H1 (cell line): ENCODE measurements around the gene TBC1D10A.
A peak's percentile ranks its signal among the peaks of the same experiment; 100 is the strongest.

ENCODE experiments used
- ASH2L ChIP-seq: fragments of 200-600, 300-600 bp; sonication (generic); IDR thresholded peaks from one replicate; pipeline ENCODE4 v1.7.1; 2017; ENCODE audit warnings: low read length
- CHD2 ChIP-seq: IDR thresholded peaks from 2 replicates; pipeline ENCODE4 v1.6.1; 2012; ENCODE audit warnings: low read length, improper control_type of control experiment
- EGR1 ChIP-seq: IDR thresholded peaks from 2 replicates; pipeline ENCODE4 v1.6.1; 2011; ENCODE audit warnings: low read depth, low read length, borderline replicate concordance
- HDAC2 ChIP-seq, 2 experiments: fragments of 300-600 bp in 1 of 2; sonication (generic) in 1 of 2; IDR thresholded peaks; 2 replicates each; pipeline ENCODE4 v1.6.1; 2011 to 2012; ENCODE audit warnings: low read depth in 2 of 2, low read length in 2 of 2, mild to moderate bottlenecking in 2 of 2, moderate library complexity in 2 of 2, borderline replicate concordance in 1 of 2, inconsistent platforms in 1 of 2
- POLR2A ChIP-seq, 2 experiments: IDR thresholded peaks; 1 replicate in 1 of 2; 2 replicates in 1 of 2; pipeline ENCODE4 v1.6.1; 2011; ENCODE audit warnings: low read depth in 2 of 2, low read length in 2 of 2, mild to moderate bottlenecking in 2 of 2; ENCODE audit errors: control extremely low read depth in 1 of 2
- POLR2AphosphoS5 ChIP-seq: IDR thresholded peaks from 2 replicates; pipeline ENCODE4 v1.6.1; 2011; ENCODE audit warnings: low read depth, low read length
- TAF7 ChIP-seq: optimal IDR thresholded peaks from 2 replicates; pipeline ENCODE3; 2011; ENCODE audit warnings: low read depth, mild to moderate bottlenecking, inconsistent platforms, low read length, moderate library complexity, borderline replicate concordance
- TF ChIP-seq, protein P1 (sequence below), 3 experiments: IDR thresholded peaks; 1 replicate in 2 of 3; 2 replicates in 1 of 3; pipeline versions ENCODE4 v1.5.1 to v1.6.1; 2011; ENCODE audit warnings: low read length in 3 of 3, mild to moderate bottlenecking in 3 of 3, inconsistent platforms in 2 of 3, low read depth in 1 of 3, moderate library complexity in 1 of 3; ENCODE audit not compliant: insufficient read depth in 1 of 3; ENCODE audit errors: control extremely low read depth in 1 of 3
- TF ChIP-seq, protein P2 (sequence below): IDR thresholded peaks from 2 replicates; pipeline ENCODE4 v1.6.1; 2012; ENCODE audit warnings: low read length, inconsistent platforms

DNA sequence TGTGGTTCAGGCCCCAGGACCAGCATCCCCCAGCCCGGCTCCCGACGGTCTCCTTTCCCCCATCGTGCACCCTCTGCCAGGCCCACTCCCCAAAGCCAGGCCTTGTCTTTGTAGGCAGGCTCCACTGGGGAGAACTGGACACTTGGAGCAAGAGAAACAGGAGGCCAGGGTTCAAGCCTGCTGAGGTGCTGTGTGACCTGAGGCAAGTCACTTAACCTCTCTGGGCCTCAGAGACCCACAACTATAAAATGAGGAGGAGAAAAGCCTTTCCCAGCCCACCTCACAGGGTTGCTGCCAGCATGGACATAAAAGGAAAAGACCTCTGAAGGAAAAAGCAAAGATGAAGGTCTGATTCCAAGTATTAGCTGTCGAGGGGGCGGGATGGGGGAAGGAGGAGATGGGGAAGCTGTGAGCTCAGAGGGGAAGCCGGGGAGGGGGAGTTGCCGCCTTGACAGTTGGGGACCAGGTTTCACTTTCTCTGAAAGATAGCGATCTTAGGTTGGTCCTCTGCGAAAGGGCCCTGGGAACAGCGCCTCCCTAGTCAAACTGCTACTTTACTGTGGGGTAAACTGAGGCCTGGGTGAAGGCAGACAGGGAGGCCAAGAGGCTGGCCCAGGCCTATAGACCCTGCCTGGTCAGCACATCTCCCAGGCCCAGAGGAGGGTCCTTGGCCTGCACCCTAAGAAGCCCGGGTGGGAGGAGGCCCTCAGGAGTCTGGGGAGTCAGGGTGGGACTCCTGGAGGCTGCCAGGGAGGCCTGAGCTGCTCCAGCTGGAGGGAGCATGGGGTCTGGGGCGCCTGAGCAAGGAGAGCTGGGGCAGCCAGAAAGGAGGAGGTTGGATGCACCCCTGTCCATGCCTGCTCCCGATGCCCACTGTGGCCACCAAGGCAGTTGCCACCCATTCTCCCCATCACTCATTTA lies 59.1 kb downstream of the TBC1D10A start:
- TF ChIP-seq TAF7 (no peak), POLR2AphosphoS5 (no peak), HDAC2 (IDR thresholded peaks at IDR 0.05; ENCODE audit: borderline replicate concordance in 1 of 2, low read depth in 2 of 2, low read length in 2 of 2) (peak in 1 of 2 experiments; percentile 72; a peak in 1 of 4 replicates), CHD2 (no peak), ASH2L (no peak), EGR1 (no peak), POLR2A (IDR thresholded peaks at IDR 0.05; ENCODE audit: control extremely low read depth in 1 of 2, low read depth in 2 of 2, low read length in 2 of 2) (no peak)
- TF ChIP-seq, protein P1, sequence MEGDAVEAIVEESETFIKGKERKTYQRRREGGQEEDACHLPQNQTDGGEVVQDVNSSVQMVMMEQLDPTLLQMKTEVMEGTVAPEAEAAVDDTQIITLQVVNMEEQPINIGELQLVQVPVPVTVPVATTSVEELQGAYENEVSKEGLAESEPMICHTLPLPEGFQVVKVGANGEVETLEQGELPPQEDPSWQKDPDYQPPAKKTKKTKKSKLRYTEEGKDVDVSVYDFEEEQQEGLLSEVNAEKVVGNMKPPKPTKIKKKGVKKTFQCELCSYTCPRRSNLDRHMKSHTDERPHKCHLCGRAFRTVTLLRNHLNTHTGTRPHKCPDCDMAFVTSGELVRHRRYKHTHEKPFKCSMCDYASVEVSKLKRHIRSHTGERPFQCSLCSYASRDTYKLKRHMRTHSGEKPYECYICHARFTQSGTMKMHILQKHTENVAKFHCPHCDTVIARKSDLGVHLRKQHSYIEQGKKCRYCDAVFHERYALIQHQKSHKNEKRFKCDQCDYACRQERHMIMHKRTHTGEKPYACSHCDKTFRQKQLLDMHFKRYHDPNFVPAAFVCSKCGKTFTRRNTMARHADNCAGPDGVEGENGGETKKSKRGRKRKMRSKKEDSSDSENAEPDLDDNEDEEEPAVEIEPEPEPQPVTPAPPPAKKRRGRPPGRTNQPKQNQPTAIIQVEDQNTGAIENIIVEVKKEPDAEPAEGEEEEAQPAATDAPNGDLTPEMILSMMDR (IDR thresholded peaks at IDR 0.05; ENCODE audit: control extremely low read depth in 1 of 3, insufficient read depth in 1 of 3, low read depth in 1 of 3, low read length in 3 of 3) = no peak
- TF ChIP-seq, protein P2, sequence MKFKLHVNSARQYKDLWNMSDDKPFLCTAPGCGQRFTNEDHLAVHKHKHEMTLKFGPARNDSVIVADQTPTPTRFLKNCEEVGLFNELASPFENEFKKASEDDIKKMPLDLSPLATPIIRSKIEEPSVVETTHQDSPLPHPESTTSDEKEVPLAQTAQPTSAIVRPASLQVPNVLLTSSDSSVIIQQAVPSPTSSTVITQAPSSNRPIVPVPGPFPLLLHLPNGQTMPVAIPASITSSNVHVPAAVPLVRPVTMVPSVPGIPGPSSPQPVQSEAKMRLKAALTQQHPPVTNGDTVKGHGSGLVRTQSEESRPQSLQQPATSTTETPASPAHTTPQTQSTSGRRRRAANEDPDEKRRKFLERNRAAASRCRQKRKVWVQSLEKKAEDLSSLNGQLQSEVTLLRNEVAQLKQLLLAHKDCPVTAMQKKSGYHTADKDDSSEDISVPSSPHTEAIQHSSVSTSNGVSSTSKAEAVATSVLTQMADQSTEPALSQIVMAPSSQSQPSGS = no peak
